Neuronal stem cell (in vitro differentiated cells): ENCODE data around the gene NGEF.

Source experiments
- DNase-seq: peaks from one replicate; pipeline ENCODE4 v3.0.0-alpha.2; 2013; ENCODE audit warnings: low spot score
- H2AFZ ChIP-seq: one replicate; pipeline ENCODE4 v1.6.1; 2013; ENCODE audit warnings: mild to moderate bottlenecking, low read length, inconsistent platforms
- H2AK5ac ChIP-seq: 2 replicates; pipeline ENCODE4 v1.6.1; 2013; ENCODE audit warnings: low read depth, mild to moderate bottlenecking, inconsistent platforms, low read length, moderate library complexity, mixed read lengths
- H2BK120ac ChIP-seq: 2 replicates; pipeline ENCODE4 v1.6.1; 2013; ENCODE audit warnings: low read depth, mild to moderate bottlenecking, inconsistent platforms, low read length, moderate library complexity, mixed read lengths
- H2BK12ac ChIP-seq: one replicate; pipeline ENCODE4 v1.6.1; 2013; ENCODE audit warnings: low read length, inconsistent platforms
- H2BK15ac ChIP-seq: 2 replicates; pipeline ENCODE4 v1.6.1; 2013; ENCODE audit warnings: mild to moderate bottlenecking, low read length, inconsistent platforms, mixed read lengths
- H2BK5ac ChIP-seq: one replicate; pipeline ENCODE4 v1.6.1; 2013; ENCODE audit warnings: inconsistent platforms, mild to moderate bottlenecking, low read length, moderate library complexity
- H3K14ac ChIP-seq: one replicate; pipeline ENCODE4 v1.6.1; 2013; ENCODE audit warnings: low read length, inconsistent platforms
- H3K18ac ChIP-seq: 2 replicates; pipeline ENCODE4 v1.6.1; 2013; ENCODE audit warnings: low read length, inconsistent platforms
- H3K23ac ChIP-seq: 2 replicates; pipeline ENCODE4 v1.6.1; 2013; ENCODE audit warnings: low read depth, mild to moderate bottlenecking, mixed read lengths, low read length, inconsistent platforms; ENCODE audit not compliant: poor library complexity
- H3K27ac ChIP-seq: replicated peaks from 3 replicates; pipeline ENCODE4 v1.5.1; 2013; ENCODE audit warnings: low read length, inconsistent platforms
- H3K27me3 ChIP-seq, 3 experiments: 2 replicates each; pipeline ENCODE4 v1.6.1; 2013; ENCODE audit warnings: low read length in 3 of 3, mild to moderate bottlenecking in 2 of 3, inconsistent platforms in 1 of 3, low read depth in 1 of 3, mixed read lengths in 1 of 3, moderate library complexity in 1 of 3; ENCODE audit not compliant: control insufficient read depth in 3 of 3, insufficient read depth in 3 of 3
- H3K36me3 ChIP-seq, 2 donors: replicated peaks in 1 of 2; 2 replicates each; pipeline ENCODE4 v1.6.1; 2013; ENCODE audit warnings: low read length in 2 of 2; ENCODE audit not compliant: control insufficient read depth in 2 of 2, insufficient read depth in 2 of 2
- H3K4ac ChIP-seq: 2 replicates; pipeline ENCODE4 v1.6.1; 2013; ENCODE audit warnings: inconsistent platforms, mild to moderate bottlenecking, low read length, moderate library complexity
- H3K4me1 ChIP-seq, 2 donors: 1 replicate in 1 of 2; 2 replicates in 1 of 2; pipeline ENCODE4 v1.6.1; 2013; ENCODE audit warnings: low read length in 2 of 2, low read depth in 1 of 2; ENCODE audit not compliant: control insufficient read depth in 2 of 2, insufficient read depth in 1 of 2
- H3K4me2 ChIP-seq: one replicate; pipeline ENCODE4 v1.6.1; 2013; ENCODE audit warnings: mild to moderate bottlenecking, low read length, inconsistent platforms; ENCODE audit not compliant: insufficient read depth, poor library complexity, severe bottlenecking
- H3K4me3 ChIP-seq, 2 donors: 2 replicates each; pipeline ENCODE4 v1.5.1; 2013; ENCODE audit warnings: low read length in 2 of 2, mild to moderate bottlenecking in 2 of 2, inconsistent platforms in 1 of 2, moderate library complexity in 1 of 2
- H3K79me1 ChIP-seq: one replicate; pipeline ENCODE4 v1.6.1; 2013; ENCODE audit warnings: low read depth, mild to moderate bottlenecking, inconsistent platforms, low read length, moderate library complexity
- H3K9ac ChIP-seq: one replicate; pipeline ENCODE4 v1.6.1; 2013; ENCODE audit warnings: mild to moderate bottlenecking, low read depth, low read length, inconsistent platforms; ENCODE audit not compliant: poor library complexity
- H3K9me3 ChIP-seq, 2 donors: replicated peaks in 1 of 2; 2 replicates each; pipeline versions ENCODE3 to v1.6.1; 2013; ENCODE audit warnings: low read length in 2 of 2, mild to moderate bottlenecking in 2 of 2, inconsistent platforms in 1 of 2, low read depth in 1 of 2, mixed read lengths in 1 of 2, moderate library complexity in 1 of 2; ENCODE audit not compliant: control insufficient read depth in 2 of 2, insufficient read depth in 1 of 2
- H4K8ac ChIP-seq: one replicate; pipeline ENCODE4 v1.6.1; 2013; ENCODE audit warnings: low read depth, mild to moderate bottlenecking, inconsistent platforms, low read length, moderate library complexity
- H4K91ac ChIP-seq: one replicate; pipeline ENCODE4 v1.6.1; 2013; ENCODE audit warnings: low read length, low read depth, mild to moderate bottlenecking, inconsistent platforms; ENCODE audit not compliant: poor library complexity
- WGBS, 2 donors: extraction: QIAGEN DNeasy Blood & Tissue Kit; methylation state at CpG; one replicate each; pipeline ENCODE4 v1.1.7; 2013; ENCODE audit warnings: missing lambda C conversion rate in 2 of 2, mixed read lengths in 1 of 2; ENCODE audit not compliant: insufficient read length in 2 of 2, insufficient replicate concordance in 1 of 2; ENCODE audit errors: extremely low coverage in 2 of 2; 5-methylcytosine and 5-hydroxymethylcytosine counted together

Gene NGEF

DNA sequence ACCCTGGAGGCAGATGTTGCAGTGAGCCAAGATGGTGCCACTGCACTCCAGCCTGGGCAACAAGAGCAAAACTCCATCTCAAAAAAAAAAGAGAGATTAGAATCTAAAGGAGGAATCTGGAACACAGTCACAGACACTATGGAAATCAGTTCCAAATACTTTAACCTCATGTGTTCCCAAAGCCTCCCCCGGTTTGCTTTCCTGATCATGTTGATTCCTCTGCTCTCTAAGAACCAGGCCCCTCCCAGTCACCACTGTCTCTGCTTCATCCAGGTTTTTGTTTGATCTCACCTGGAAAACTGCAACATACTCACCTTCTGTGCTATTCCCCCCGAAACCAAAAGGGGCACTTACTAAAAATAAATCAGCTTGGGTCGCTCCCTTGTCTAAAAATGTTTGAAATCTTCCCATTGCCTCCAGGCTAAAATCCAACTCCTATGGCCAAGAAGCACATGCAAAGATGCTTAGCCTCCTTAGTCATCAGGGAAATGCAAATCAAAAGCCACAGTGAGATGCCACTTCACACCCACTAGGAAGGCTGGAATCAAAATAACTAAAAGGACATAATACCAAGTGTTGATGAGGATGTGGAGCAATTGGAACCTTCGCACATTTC, 13.2 kb upstream of the NGEF start:
- H2AFZ ChIP-seq, result no peak overlapping the region
- H4K91ac ChIP-seq, result no peak overlapping the region
- no peak overlapping the region for H2AK5ac ChIP-seq
- no peak overlapping the region for H4K8ac ChIP-seq
- H3K23ac ChIP-seq, result no peak overlapping the region
- no peak overlapping the region for H3K18ac ChIP-seq
- no peak overlapping the region for H2BK120ac ChIP-seq
- H2BK15ac ChIP-seq, result no peak overlapping the region
- no peak overlapping the region for H3K4me2 ChIP-seq
- WGBS, 2 donors, result no CpG with 5 or more reads among the region's 4 CpGs
- no peak overlapping the region for H2BK12ac ChIP-seq
- no peak for DNase-seq
- no peak overlapping the region for H3K27ac ChIP-seq
- H3K9me3 ChIP-seq, result no peaks in the 10 kb centered on the region
- H3K4me1 ChIP-seq, result peaks cover 0 to under 1% of the 10 kb centered on the region in 2 donors
- no peaks in the 10 kb centered on the region for H3K79me1 ChIP-seq
- H2BK5ac ChIP-seq, result no peak overlapping the region
- no peak overlapping the region for H3K9ac ChIP-seq
- H3K36me3 ChIP-seq, result no peaks in the 10 kb centered on the region
- peaks cover 0 to 2% (median 0%) of the 10 kb centered on the region in 3 experiments for H3K27me3 ChIP-seq
- H3K4ac ChIP-seq, result no peak overlapping the region
- H3K14ac ChIP-seq, result no peak overlapping the region
- H3K4me3 ChIP-seq, result no peak overlapping the region

DNA sequence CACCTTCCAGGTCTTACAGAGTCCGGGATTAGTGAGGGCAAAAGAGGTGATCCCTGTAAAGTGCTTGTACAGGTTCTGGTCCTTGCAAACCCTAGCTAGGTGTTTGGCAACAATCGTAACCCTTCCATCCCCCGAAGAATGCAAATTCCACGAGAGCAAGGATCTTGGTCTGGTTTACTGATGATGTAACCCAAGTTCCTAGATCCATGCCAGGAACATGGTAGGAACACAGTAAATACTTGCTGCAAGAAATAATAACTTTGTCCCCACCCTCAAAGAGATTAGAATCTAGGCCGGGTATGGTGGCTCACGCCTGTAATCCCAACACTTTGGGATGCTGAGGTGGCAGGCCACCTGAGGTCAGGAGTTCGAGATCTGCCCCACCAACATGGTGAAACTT, 12.7 kb upstream of the NGEF start:
- Histone ChIP-seq H3K9me3 (no peaks in the 10 kb centered on the region), H3K4me1 (no peaks in the 10 kb centered on the region), H3K4me3 (no peak overlapping the region), H3K14ac (no peak overlapping the region), H2AFZ (no peak overlapping the region), H2AK5ac (no peak overlapping the region), H3K79me1 (no peaks in the 10 kb centered on the region), H2BK120ac (no peak overlapping the region), H3K23ac (no peak overlapping the region), H3K36me3 (no peaks in the 10 kb centered on the region), H3K4me2 (no peak overlapping the region), H3K9ac (no peak overlapping the region), H4K8ac (no peak overlapping the region), H4K91ac (no peak overlapping the region), H3K27ac (no peak overlapping the region), H2BK12ac (no peak overlapping the region), H3K4ac (no peak overlapping the region), H3K18ac (no peak overlapping the region), H2BK5ac (no peak overlapping the region), H2BK15ac (no peak overlapping the region), H3K27me3 (no peaks in the 10 kb centered on the region)
- no peak for DNase-seq
- whole genome bisulfite sequencing, 2 donors, result no CpG with 5 or more reads among the region's 7 CpGs

DNA sequence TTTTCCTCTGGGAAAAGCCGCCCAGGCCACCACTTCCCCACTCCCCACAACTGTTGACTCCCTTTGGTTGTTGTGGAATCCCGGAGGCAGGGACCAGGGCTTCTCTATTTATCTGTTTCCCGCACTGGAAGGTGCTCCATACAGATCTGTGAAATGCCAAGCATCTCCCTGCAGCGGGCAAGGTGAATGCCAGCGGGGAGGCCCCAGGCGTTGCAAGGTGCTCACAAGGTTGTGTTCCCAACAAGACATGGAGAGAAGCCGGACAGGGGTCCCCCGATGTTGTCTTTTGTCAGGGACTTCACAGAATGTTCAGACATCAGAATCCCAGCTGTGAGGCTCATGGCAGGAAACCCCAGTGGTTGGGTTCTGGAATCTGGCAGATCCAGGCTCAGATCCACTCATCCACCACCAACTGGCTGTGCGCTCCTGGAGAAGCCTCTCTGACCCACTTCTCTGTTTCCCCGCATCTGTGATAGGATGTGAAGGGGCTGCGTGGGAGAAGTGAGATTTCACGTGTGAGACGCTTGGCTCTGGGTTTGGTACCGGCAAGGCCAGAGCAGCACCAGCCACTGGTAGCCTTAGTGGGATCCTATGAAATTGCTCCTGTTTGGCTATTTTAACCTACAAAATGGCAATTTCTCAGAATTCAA, 10.8 kb upstream of the NGEF start:
- no peak overlapping the region for H3K9ac ChIP-seq
- WGBS, 2 donors, result no CpG with 5 or more reads among the region's 14 CpGs
- no peaks in the 10 kb centered on the region for H3K27me3 ChIP-seq

DNA sequence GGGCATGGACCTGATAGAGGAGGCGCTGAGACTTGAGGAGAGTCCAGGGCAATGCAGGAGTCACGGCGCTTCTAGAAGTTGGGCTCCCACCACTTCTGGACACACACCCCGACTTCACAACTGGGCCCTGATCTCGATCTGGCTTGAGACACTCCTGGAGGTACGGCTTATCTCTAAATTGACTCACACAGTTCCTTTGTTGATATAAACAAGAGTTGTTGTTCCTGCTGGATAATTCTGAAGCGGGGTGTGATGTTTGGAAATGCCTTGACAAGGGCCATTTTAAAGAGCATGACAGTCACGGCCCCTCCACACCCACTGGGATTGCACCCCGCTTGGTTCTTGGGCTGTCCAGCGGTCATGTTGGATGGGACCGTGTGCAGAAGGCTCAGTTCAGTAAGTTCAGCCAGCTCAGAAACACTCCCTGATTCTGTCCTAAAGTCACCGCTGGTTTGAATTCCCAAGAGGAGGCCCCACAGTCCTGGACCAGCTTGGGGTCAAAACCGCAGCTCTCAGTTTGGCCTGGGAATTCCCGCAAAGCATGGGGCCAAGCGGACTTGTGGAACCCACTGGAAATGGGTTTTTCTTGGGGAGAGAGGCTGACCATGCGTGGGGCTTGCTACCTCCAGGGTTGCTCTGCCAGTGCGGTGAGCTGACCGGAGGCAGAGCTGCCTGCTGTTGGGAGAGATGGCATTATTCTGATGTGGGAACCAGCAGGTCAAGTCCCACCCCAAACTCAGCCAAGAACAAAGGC, 10.1 kb upstream of the NGEF start:
- no peak overlapping the region for H3K4me3 ChIP-seq
- H3K9me3 ChIP-seq, result no peaks in the 10 kb centered on the region
- H3K14ac ChIP-seq, result no peak overlapping the region
- no CpG with 5 or more reads among the region's 18 CpGs for WGBS, 2 donors
- no peak for DNase-seq
- H3K27ac ChIP-seq, result no peak overlapping the region
- no peak overlapping the region for H3K23ac ChIP-seq
- H2BK5ac ChIP-seq, result no peak overlapping the region
- no peaks in the 10 kb centered on the region for H3K27me3 ChIP-seq
- peak overlapping the region; percentile 8 for H3K18ac ChIP-seq
- H4K91ac ChIP-seq, result no peak overlapping the region
- no peak overlapping the region for H2AK5ac ChIP-seq
- H3K36me3 ChIP-seq, result no peaks in the 10 kb centered on the region
- H2BK12ac ChIP-seq, result no peak overlapping the region
- no peak overlapping the region for H2BK120ac ChIP-seq
- H3K4ac ChIP-seq, result no peak overlapping the region
- no peak overlapping the region for H2BK15ac ChIP-seq
- no peak overlapping the region for H4K8ac ChIP-seq
- H3K4me2 ChIP-seq, result no peak overlapping the region
- no peaks in the 10 kb centered on the region for H3K79me1 ChIP-seq
- no peaks in the 10 kb centered on the region for H3K4me1 ChIP-seq
- H2AFZ ChIP-seq, result no peak overlapping the region
- no peak overlapping the region for H3K9ac ChIP-seq

More for the DNA sequence above, 10.8 kb upstream of the NGEF start:
- Histone ChIP-seq H3K9me3 (no peaks in the 10 kb centered on the region), H3K4me3 (no peak overlapping the region), H4K91ac (no peak overlapping the region), H3K27ac (no peak overlapping the region), H3K4ac (no peak overlapping the region), H3K23ac (no peak overlapping the region), H2BK12ac (no peak overlapping the region), H3K18ac (no peak overlapping the region), H2AFZ (no peak overlapping the region), H2BK120ac (no peak overlapping the region), H2BK5ac (no peak overlapping the region), H3K14ac (no peak overlapping the region), H3K79me1 (no peaks in the 10 kb centered on the region), H3K4me1 (no peaks in the 10 kb centered on the region), H3K4me2 (no peak overlapping the region), H2AK5ac (peak overlapping the region; percentile 79), H4K8ac (no peak overlapping the region), H2BK15ac (peak overlapping the region; percentile 27), H3K36me3 (no peaks in the 10 kb centered on the region)
- no peak for DNase-seq
